ENCODE data around the gene PSAT1. TPM values are rescaled to one million over a fixed set of nuclear protein-coding genes. Genes with fewer than 3 reads are reported as not detected.
A peak's percentile ranks its signal among the peaks of the same experiment; 100 is the strongest.

The PSAT1 gene
- total RNA-seq, 1 donor from 2014 or later, result 357 TPM

DNA sequence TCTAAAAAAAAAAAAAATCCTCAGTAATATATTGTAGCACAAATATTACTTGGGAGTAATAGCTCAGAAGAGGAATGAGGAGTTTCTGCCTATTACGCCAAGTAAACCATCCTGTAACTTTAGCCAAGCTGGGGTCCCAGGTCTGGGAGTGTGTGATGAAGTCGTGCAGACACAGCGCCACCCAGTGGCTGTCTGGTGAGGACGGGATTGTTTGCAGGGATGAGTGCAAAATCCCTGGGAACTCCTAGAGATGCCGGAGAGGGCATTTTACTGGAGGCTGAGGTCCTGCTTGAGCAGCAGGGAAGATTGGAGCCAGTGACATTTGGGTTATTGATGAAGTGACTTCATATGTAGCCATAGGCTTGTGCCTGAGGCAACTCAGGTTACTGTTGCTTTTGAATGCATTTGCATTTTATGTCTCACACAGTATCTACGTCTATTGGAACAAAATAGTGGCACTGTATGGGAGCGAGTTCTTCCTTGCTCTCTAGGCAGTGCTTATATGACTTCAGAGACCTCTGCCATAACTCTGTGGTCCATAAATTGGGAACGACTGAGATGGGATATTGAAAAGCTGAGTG is 72.8 kb downstream of the PSAT1 start:
- Histone ChIP-seq H3K4me1 (peaks cover 28% of the 10 kb centered on the region), H3F3A (ENCODE audit: low read depth) (peaks cover 25% of the 10 kb centered on the region), H3K9me3 (ENCODE audit: low read depth) (no peaks in the 10 kb centered on the region), H3K27me3 (no peaks in the 10 kb centered on the region), H3K27ac (no peak overlapping the region), H3K9ac (no peak overlapping the region), H3K4me3 (no peak overlapping the region), H2AFZ (replicated peaks) (no peak overlapping the region), H3K36me3 (no peaks in the 10 kb centered on the region), H3K79me2 (ENCODE audit: low read depth) (no peaks in the 10 kb centered on the region), H4K20me1 (ENCODE audit: low read depth) (no peaks in the 10 kb centered on the region), H3K4me2 (no peak overlapping the region)
- Mint-ChIP-seq H3K27ac (no peak overlapping the region), H3K4me1 (peaks cover 11% of the 10 kb centered on the region), H3K36me3 (peaks cover 3% of the 10 kb centered on the region), H3K9me3 (peaks cover 2% of the 10 kb centered on the region), H3K27me3 (ENCODE audit: insufficient read depth, low read depth) (peaks cover 3% of the 10 kb centered on the region), H3K4me3 (no peak overlapping the region)
- peak; percentile 87 for DNase-seq (ENCODE audit: low spot score)
- TF ChIP-seq EZH2 (IDR thresholded peaks at IDR 0.05), result no peak
- peak; percentile 97 for TF ChIP-seq CTCF (IDR thresholded peaks at IDR 0.05)

DNA sequence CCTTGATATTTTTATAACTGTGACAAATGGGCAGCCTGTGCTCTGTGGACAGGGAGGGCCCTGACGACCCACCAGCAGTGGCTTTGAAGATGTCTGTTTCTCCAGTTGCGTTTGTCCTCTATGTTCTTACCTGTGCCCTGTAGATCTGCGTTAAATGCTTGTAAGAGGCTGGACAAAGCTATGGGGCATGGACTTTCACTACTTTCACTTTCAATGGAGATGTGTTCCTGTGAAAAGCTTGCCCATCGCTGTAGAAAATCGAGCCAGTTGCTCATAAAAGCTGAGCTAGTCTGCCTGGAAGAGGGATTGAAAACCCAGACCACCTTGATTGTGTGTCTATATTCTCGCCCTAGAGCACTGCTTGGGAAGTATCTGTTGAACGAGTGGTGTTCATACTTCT is 74.1 kb downstream of the PSAT1 start:
- H4K20me1 ChIP-seq (ENCODE audit: low read depth), result no peaks in the 10 kb centered on the region
- H3K79me2 ChIP-seq (ENCODE audit: low read depth), result no peaks in the 10 kb centered on the region
- H3K27ac Mint-ChIP-seq, result peak overlapping the region; percentile 32
- peaks cover 3% of the 10 kb centered on the region for H3K36me3 Mint-ChIP-seq
- no peak for DNase-seq (ENCODE audit: low spot score)
- no peaks in the 10 kb centered on the region for H3K27me3 ChIP-seq
- H3K4me2 ChIP-seq, result no peak overlapping the region
- H3K4me1 Mint-ChIP-seq, result peaks cover 2% of the 10 kb centered on the region
- no peak overlapping the region for H2AFZ ChIP-seq (replicated peaks)
- TF ChIP-seq EZH2phosphoT487 (IDR thresholded peaks at IDR 0.05), result no peak
- no peak for TF ChIP-seq EZH2 (IDR thresholded peaks at IDR 0.05)
- TF ChIP-seq CTCF (IDR thresholded peaks at IDR 0.05), result no peak
- no peaks in the 10 kb centered on the region for H3K36me3 ChIP-seq
- H3F3A ChIP-seq (ENCODE audit: low read depth), result peaks cover 25% of the 10 kb centered on the region
- H3K9ac ChIP-seq, result no peak overlapping the region
- no peaks in the 10 kb centered on the region for H3K9me3 ChIP-seq (ENCODE audit: low read depth)
- H3K27ac ChIP-seq, result no peak overlapping the region
- no peak overlapping the region for H3K4me3 ChIP-seq
- no peak overlapping the region for H3K4me3 Mint-ChIP-seq
- peaks cover 21% of the 10 kb centered on the region for H3K4me1 ChIP-seq
- peaks cover 2% of the 10 kb centered on the region for H3K9me3 Mint-ChIP-seq
- H3K27me3 Mint-ChIP-seq (ENCODE audit: insufficient read depth, low read depth), result peaks cover 3% of the 10 kb centered on the region

GRCh38 chr9:78371981-78372380 is 75.1 kb downstream of the PSAT1 start:
- Histone ChIP-seq H2AFZ (replicated peaks) (no peak overlapping the region), H3K4me1 (peaks cover 11% of the 10 kb centered on the region)
- no peak for DNase-seq (ENCODE audit: low spot score)

More at GRCh38 chr9:78371981-78372380, 75.1 kb downstream of the PSAT1 start:
- Histone ChIP-seq H3K36me3 (no peaks in the 10 kb centered on the region), H3K27ac (no peak overlapping the region), H3K79me2 (ENCODE audit: low read depth) (no peaks in the 10 kb centered on the region), H3K4me3 (no peak overlapping the region), H3F3A (ENCODE audit: low read depth) (peaks cover 18% of the 10 kb centered on the region), H4K20me1 (ENCODE audit: low read depth) (no peaks in the 10 kb centered on the region), H3K4me2 (no peak overlapping the region), H3K9ac (no peak overlapping the region), H3K9me3 (ENCODE audit: low read depth) (no peaks in the 10 kb centered on the region), H3K27me3 (no peaks in the 10 kb centered on the region)
- Mint-ChIP-seq H3K4me1 (no peaks in the 10 kb centered on the region), H3K4me3 (no peak overlapping the region), H3K27ac (no peak overlapping the region), H3K9me3 (peaks cover 2% of the 10 kb centered on the region), H3K27me3 (ENCODE audit: insufficient read depth, low read depth) (peaks cover 3% of the 10 kb centered on the region), H3K36me3 (peaks cover 3% of the 10 kb centered on the region)
- TF ChIP-seq EZH2phosphoT487 (IDR thresholded peaks at IDR 0.05), result no peak

Other genes starting within 250 kb of the PSAT1 start
- 102 and 122 TPM in 2 replicates for gene CEP78, start 61.0 kb upstream of the PSAT1 start, total RNA-seq (ENCODE audit: low replicate concordance)